Activated T-helper 1 cell treated with Interleukin-2 at 50 U/mL for 16 hours (primary cell): ENCODE measurements around the gene KRT84.

Source experiments
- DNase-seq: peaks from one replicate; pipeline ENCODE4 v3.0.0-alpha.2; 2020; ENCODE audit warnings: low read depth

KRT84 gene

DNA sequence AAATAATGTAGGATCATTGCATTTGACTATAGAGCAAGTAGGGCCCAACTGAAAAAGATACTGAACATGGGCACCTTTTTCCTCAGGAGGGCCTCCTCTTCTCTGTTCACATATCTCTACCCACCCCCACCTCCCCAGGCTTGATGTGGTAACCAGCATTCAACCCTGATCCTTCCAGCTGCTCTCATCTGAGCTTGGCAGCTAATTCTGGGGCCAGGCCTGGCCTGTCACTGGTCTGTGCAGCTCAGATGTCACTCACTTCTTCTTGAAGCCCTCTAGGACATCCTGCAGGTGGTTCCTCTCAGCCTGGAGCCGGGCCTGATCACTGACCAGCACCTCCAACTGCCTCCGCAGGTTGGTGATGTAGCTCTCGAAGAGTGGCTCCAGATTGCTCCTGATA is 2.1 kb downstream of the KRT84 start:
- no peak for DNase-seq

- no peak for DNase-seq
Observed at GRCh38 chr12:52382854-52383253, 2.6 kb downstream of the KRT84 start.

DNA sequence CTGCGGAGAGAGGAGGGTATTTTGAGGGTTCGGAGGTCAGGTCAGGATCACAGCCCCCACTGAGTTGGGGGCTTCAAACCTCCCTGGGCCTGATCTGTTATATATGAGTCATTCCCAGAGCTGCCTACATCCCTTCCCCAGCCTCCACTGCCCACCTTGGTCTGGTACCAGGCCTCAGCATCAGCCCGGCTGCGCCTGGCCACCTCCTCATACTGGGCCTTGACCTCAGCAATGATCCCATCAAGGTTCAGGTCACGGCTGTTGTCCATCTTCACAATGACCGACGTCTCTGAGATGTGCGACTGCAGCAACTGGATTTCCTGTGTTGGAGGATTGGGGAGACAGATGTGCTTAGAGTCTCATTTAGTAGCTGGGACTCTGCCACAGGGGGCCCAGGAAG is 4.2 kb downstream of the KRT84 start:
- no peak for DNase-seq

DNA sequence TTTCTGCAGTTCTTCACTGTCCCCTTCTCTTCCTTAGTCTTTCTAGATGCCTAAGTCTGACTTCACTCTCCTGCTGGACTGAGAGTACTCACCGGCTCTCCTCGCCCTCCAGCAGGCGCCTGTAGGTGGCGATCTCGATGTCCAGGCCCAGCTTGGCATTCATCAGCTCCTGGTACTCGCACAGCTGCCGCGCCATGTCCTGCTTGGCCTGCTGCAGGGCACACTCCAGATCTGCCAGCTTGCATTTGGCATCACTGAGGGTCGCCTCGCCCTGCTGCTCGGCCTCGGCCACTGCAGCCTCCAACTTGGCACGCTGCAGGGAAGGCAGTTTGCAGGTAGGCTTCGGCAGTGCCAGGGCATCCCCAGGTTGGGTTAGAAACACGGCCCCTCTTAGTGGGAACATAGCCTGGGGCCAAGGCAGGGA is 5.2 kb downstream of the KRT84 start:
- DNase-seq = no peak

DNA sequence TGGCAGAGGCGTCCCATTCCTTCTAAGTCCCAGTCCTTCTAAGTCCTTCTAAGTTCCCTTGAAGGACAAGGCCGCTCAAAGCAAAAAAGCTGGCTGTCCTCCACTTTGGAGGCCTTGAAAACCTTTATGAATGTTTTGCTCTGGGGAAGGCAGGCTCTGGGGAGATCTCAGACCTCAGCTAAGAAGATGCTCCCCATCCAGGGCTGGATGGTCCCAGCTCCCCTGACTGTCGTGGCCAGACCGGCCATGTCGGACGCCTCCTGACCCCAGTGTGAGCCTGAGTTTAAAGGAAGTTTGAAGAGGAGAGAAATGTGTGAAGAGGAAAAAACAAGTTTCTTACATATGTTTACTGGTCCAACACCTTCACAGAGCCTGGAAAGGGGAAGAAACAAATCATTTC is 5.9 kb downstream of the KRT84 start:
- no peak for DNase-seq

DNA sequence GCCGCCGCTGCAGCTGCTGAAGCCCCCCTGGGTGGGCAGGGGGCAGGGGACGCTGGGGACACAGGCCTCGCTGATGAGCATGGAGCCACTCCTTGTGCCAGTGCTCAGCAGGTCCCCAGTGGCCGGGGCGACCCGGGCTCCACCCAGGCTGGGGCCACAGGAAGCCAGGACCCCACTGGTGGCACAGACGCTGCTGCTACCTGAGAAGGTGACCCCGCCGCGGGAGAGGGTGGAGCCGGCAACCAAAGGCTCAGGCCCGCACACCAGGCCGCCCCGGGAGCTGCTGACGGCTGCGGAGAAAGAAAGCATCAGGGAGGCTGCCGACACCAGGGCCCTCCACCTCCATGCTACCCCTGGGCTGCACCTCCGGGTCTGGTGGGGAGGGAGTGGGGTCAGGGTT is 7.4 kb downstream of the KRT84 start:
- DNase-seq = no peak

DNA sequence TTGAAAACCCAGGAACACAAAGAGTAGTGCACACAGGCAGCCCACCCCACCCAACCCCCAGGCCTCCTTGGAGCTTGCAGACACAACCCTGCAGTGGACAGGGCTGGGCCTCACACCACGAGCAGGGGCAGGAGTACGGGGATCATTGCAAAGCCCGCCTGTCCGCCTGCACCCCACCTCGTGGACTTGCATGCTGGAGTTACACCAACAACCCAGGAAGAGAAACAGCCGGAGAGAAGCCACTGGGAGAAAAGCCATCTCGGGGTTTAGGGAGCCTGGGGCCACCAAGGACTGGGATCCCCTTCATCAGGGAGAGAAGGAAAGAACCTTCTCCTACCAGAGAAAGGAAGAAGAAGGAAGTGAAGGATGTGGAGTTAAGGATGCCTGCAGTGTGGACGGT is 8.2 kb downstream of the KRT84 start:
- no peak for DNase-seq

DNA sequence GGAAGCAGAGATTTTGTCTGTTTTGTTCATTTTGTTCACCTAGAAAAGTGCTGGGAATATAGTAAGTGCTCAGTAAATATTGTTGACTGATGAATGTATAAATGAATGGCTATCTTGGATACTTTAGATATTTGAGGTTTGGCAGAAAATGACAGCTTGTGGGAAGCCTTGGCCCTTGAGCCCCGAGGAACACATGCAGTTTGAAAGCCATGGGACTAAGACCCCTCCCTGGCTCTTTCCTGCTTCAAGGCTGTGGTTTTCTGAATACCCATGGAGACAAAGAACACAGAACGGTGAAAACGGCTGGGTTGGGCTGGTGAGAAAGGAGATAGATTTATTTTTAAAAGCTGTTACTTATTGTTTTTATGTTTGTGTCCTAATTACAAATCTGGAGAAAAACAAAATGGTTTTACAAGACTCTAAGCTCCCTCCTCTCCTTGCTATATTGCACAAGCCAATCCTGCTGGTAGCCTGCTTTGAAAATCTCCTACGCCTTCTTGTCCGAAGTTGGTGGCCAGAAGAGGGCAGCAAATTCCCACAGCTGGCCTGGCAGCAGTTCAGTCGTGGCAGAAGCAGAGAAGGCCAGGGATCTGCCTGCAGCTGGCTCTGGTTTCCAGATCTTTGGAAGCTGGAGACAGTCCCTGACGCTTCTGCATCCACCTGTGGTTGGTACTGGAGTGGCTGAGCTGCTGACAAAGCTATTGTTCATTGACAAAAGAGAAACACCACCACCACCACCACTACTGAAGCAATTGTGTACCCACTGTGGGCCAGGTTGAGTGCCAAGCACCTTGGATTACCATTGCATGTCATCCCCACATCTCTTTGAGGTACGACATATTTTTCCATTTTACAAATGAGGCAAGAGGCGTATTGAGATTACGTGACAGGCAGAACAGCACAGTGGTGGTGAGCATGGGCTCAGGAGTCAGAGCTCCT is 13.0 kb downstream of the KRT84 start:
- no peak for DNase-seq

- no peak for DNase-seq
Observed at GRCh38 chr12:52371716-52372115, 13.7 kb downstream of the KRT84 start.

DNA sequence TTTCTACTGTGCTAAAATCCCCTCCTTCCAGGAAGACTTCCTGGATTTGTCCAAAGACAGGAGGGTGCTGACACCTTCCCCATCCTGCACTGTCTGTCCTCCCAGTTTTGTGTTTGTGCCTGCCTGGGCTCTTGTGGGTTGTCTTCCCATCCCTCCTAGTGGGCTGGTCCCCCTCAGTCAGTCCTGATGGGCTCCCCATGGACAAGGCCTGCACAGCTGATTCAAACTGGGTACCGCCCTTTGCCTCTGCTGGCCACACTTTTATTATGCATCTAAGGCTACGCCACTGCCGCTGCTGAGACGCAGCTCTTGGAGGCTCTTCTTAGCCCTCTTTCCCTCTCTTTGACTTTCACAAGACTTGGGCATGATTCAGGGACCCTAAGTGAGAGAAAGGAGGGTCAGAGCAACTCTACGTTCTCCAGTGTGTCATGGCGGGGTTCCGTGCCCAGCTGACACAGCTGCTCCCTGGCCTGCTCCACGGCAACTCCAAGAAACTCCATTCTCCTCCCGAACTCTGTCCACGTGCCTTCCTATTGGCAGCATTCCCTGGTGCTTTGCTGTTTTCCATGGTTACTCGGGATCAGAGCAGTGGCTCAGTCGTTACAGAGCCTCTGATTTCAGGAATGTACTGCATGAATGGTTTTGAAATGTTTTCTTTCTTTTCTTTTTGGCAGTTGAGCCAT is 14.4 kb downstream of the KRT84 start:
- DNase-seq = no peak

DNA sequence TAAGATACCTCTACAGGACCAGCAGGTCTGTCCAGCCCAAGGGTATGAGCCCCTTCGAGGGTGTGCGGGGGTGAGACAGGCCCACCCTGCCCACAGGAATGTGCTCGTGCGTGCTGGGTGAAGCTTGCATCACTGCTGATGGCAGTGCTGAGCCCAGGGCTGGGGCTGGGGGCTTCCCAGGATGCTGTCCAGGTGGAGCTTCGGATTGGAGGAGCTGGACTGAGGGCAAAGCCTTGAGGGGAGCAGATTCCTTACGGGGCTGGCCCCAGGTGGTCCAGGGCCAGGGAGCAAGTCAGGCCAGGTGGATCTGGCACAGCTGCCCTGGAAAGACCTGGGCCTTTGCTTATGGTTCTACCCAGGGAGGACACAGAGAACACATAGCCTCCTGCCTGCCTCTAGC is 15.6 kb downstream of the KRT84 start:
- DNase-seq = no peak

- no peak for DNase-seq
Observed at GRCh38 chr12:52369211-52369610, 16.2 kb downstream of the KRT84 start.

DNA sequence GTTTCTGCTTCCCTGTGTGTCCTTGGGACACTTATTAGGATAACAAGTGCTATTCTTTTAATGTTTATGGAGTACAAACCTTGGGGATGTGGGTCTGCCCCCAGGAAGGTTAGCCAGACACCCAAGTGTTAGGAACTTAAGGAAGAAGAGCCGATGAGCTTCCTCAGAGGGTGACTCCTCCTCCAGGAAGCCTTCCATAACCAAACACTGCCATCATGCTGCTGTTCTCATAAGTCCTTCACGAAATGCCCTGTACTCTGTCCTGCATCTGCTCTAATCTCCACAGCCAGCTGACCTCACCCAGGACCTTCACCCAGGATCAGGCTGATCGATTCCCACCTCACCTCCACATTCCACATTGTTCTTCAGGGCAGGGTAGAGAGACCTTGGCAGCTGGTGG is 16.9 kb downstream of the KRT84 start:
- no peak for DNase-seq

- no peak for DNase-seq
Observed at GRCh38 chr12:52367876-52368275, 17.6 kb downstream of the KRT84 start.

DNA sequence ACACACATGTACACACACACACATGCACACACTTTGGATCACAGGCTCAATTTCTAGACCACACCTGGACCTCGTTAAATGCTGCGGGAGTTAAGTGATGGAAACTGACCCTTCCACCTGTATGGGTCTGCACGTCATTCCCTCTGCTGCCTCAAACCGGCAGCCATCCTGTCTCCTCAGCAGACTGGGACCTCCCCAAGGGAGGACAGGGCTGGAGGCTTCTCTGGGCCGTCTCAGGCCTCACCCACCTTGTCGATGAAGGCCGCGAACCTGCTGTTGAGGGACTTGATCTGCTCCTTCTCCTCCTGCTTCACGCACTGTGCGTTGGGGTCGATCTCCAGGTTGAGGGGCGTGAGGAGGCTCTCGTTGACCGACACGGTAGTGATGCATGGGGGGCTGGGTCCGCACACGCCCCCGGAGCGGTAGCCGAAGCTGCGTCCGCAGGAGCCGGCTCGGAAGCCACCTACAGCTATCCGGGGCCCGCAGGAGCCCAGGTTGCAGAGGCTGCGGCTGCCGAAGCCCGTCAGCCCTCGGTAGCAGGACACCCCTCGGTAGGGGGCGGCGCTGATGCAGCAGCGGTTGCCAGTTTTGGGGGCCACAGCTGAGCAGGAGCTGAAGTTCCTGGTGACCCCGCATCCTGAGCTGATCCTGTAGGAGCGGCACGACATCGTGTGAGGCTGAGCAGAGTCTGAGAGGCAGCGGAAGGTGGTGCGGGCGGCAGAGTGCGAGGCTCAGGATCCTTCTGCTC is 18.5 kb downstream of the KRT84 start, which contains the start of gene KRT85:
Gene KRT85 (minus strand): TSS at position 744 of the 748 bp plus-strand sequence. CDS start 76 bp downstream, at position 668.
- DNase-seq = no peak

DNA sequence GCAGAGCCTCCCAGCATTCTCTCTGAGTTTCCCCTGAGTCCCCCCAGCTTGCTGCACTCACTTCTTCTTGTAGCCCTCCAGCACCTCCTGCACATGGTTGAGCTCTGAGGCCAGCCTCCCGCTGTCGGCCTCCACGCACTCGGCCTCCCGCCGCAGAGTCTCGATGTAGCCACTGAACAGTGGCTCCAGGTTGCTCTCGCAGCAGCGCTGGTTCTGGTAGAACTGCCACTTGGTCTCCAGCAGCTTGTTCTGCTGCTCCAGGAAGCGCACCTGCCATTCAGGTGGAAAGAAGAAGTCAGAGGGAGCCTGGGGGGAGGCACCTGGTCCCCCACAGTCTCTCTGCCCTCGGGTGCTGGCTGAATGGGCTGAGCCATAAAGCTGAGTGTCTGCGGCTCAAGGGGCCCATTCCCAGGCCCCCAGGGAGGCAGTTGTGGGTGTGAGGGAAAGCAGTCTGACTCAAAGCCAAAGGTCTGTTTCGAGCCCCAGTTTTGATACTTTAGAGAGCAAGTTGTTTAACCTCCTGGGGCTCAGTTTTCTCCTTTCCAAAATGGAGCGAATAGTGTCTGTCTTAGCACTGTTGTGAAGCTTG is 20.5 kb downstream of the KRT84 start:
- no peak for DNase-seq

GRCh38 chr12:52364061-52364460 is 21.4 kb downstream of the KRT84 start:
- no peak for DNase-seq

DNA sequence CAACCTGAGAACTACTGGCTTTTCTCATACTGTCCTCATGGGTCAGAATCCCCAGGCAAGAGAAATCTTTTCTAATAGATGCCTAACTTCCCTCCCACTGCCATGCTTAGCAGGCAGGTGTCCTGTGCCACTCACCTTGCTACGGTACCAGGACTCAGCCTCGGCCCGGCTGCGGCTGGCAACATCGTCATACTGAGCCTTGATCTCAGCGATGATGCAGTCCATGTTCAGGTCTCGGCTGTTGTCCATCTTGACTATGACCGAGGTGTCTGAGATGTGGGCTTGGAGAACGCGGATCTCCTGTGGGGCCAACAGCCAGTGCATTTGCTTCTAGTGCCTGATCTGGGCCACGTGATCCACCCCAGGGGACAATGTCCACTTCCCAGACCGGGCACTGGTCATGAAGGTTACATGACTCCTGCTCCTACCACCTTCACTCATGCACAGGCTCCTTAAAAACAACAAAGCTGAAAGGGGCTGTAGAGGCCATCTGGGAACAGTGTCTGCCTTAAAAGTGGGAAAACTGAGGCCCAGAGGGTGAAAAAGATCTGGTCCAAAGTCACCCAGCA is 22.3 kb downstream of the KRT84 start:
- no peak for DNase-seq

GRCh38 chr12:52362118-52362726 is 23.2 kb downstream of the KRT84 start:
- no peak for DNase-seq

DNA sequence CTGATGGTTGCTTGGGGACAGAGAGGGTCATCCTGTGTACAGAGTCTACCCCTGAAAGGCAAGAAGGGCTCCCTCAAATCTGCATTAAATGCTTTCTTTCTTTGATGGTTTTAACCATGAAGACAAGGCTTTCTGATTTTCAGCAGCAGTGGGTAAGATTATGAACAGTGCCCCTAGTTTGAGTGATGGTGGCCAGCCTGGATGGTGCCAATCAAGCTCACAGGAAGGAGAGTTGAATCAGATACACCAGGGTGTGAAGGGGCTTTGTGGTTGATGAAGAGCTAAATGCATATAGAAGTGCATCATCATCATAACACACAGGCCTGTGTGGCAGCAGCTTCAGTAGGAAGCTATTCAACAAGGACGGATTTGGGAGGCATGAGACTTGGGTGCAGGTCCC is 23.9 kb downstream of the KRT84 start:
- DNase-seq = no peak

GRCh38 chr12:52360663-52361271 is 24.7 kb downstream of the KRT84 start:
- no peak for DNase-seq
